Activated CD8-positive, alpha-beta T cell treated with anti-CD3 and anti-CD28 coated beads, Interleukin-2, amount 10 ng/mL, durations not matched to agents 7 days and 5 days (primary cell): ENCODE results near the gene TIRAP. TPM values are rescaled to one million over a fixed set of nuclear protein-coding genes. Genes with fewer than 3 reads are reported as not detected.
"Not testable (repeated sequence)": the region's sequence is repeated elsewhere in the genome, so short reads cannot be mapped to it uniquely, and the experiment has no call there.

Experiments
- ATAC-seq: fragments of 150-1000 bp; cut with Tn5 transposase; one replicate; pipeline ENCODE4 v1.10.0; 2021; ENCODE audit warnings: moderate library complexity
- CTCF ChIA-PET: fragments of 350-600 bp; sonication (Branson Sonifier 250); formaldehyde crosslinking; loops from one replicate; lab custom pipeline; 2021; ENCODE audit warnings: antibody characterized with exemption; lab: Charles Lee
- POLR2A ChIA-PET: fragments of 350-600 bp; sonication (Branson Sonifier 250); formaldehyde crosslinking; loops from one replicate; lab custom pipeline; 2021; ENCODE audit warnings: antibody characterized with exemption; lab: Charles Lee
- DNase-seq: peaks from one replicate; pipeline ENCODE4 v3.0.0-alpha.2; 2020
- H3K27ac Mint-ChIP-seq: one replicate; pipeline ENCODE4 v1.8.0; 2021; ENCODE audit warnings: mild to moderate bottlenecking, mixed read lengths
- H3K27me3 Mint-ChIP-seq: one replicate; pipeline ENCODE4 v1.8.0; 2021; ENCODE audit warnings: low read depth, mixed read lengths
- H3K36me3 Mint-ChIP-seq: one replicate; pipeline ENCODE4 v1.8.0; 2021; ENCODE audit warnings: low read depth, mixed read lengths
- H3K4me1 Mint-ChIP-seq: one replicate; pipeline ENCODE4 v1.8.0; 2021; ENCODE audit warnings: low read depth, mixed read lengths
- H3K4me3 Mint-ChIP-seq: one replicate; pipeline ENCODE4 v1.8.0; 2021; ENCODE audit warnings: mild to moderate bottlenecking, mixed read lengths
- H3K9me3 Mint-ChIP-seq: one replicate; pipeline ENCODE4 v1.8.0; 2022; ENCODE audit warnings: mixed read lengths; ENCODE audit not compliant: insufficient read depth
- total RNA-seq, 2 experiments: library from RNA; stranded (reverse); gene quantifications; one replicate each; pipeline ENCODE4 v1.2.3, GENCODE V29; 2021

TIRAP gene
- total RNA-seq, 2 experiments from 2014 or later: 15.3 to 15.4 TPM

GRCh38 chr11:126288237-126288636 lies 5.3 kb downstream of the TIRAP start:
- Mint-ChIP-seq H3K27me3 (no peaks in the 10 kb centered on the region), H3K9me3 (no peaks in the 10 kb centered on the region), H3K27ac (no peak overlapping the region), H3K36me3 (peaks cover 36% of the 10 kb centered on the region), H3K4me3 (no peak overlapping the region), H3K4me1 (peaks cover 21% of the 10 kb centered on the region)
- ChIA-PET CTCF (interaction anchor here (0.7 kb wide), 1 partner anchor 22 kb away, joined by 3 read pairs; no protein-coding TSS in a partner anchor), POLR2A (no interaction called here)
- ATAC-seq (no peak), DNase-seq (no peak)

GRCh38 chr11:126290887-126291286 lies 8.0 kb downstream of the TIRAP start:
- Mint-ChIP-seq H3K4me3 (no peak overlapping the region), H3K4me1 (peaks cover 10% of the 10 kb centered on the region), H3K27ac (no peak overlapping the region), H3K9me3 (no peaks in the 10 kb centered on the region), H3K36me3 (peaks cover 47% of the 10 kb centered on the region), H3K27me3 (no peaks in the 10 kb centered on the region)
- ATAC-seq (no peak), DNase-seq (no peak)
- POLR2A ChIA-PET: interaction anchor here (1.7 kb wide), 1 partner anchor 13 kb away, joined by 7 read pairs; the partner anchor contains the start of gene DCPS
- CTCF ChIA-PET: interaction anchor here (0.9 to 1.4 kb wide), 2 partner anchors 22 to 190 kb away, joined by 3 to 5 read pairs; partner anchors contain the start of genes FOXRED1 and SRPRA

GRCh38 chr11:126293726-126294125 lies 10.8 kb downstream of the TIRAP start:
- ATAC-seq: no peak
- POLR2A ChIA-PET: no interaction called here
- CTCF ChIA-PET: interaction anchor here (1.2 kb wide), 1 partner anchor 10 kb away, joined by 3 read pairs; the partner anchor contains the start of gene DCPS

GRCh38 chr11:126297004-126297403 lies 14.1 kb downstream of the TIRAP start:
- Mint-ChIP-seq H3K27me3 (no peaks in the 10 kb centered on the region), H3K4me1 (peaks cover 5% of the 10 kb centered on the region), H3K9me3 (no peaks in the 10 kb centered on the region), H3K4me3 (no peak overlapping the region), H3K36me3 (peaks cover 29% of the 10 kb centered on the region), H3K27ac (no peak overlapping the region)
- ChIA-PET CTCF (interaction anchor here (0.6 to 1.1 kb wide), 2 partner anchors 14 to 16 kb away, joined by 3 read pairs; no protein-coding TSS in a partner anchor), POLR2A (no interaction called here)
- ATAC-seq: no peak
- DNase-seq: no peak

More at GRCh38 chr11:126293726-126294125, 10.8 kb downstream of the TIRAP start:
- H3K4me1 Mint-ChIP-seq: peaks cover 5% of the 10 kb centered on the region
- no peak for DNase-seq
- H3K9me3 Mint-ChIP-seq: no peaks in the 10 kb centered on the region
- no peaks in the 10 kb centered on the region for H3K27me3 Mint-ChIP-seq
- no peak overlapping the region for H3K4me3 Mint-ChIP-seq
- no peak overlapping the region for H3K27ac Mint-ChIP-seq
- peaks cover 42% of the 10 kb centered on the region for H3K36me3 Mint-ChIP-seq

GRCh38 chr11:126303623-126304456 lies 20.9 kb downstream of the TIRAP start, which contains the start of gene DCPS:
Gene DCPS, plus strand, starts transcription at chr11:126304060. Its CDS starts 21 bp downstream, at chr11:126304081.
- peak; percentile 99 for ATAC-seq

GRCh38 chr11:126304457-126305075 lies 21.7 kb downstream of the TIRAP start:
- no peaks in the 10 kb centered on the region for H3K27me3 Mint-ChIP-seq

More at GRCh38 chr11:126303623-126304456, 20.9 kb downstream of the TIRAP start, which contains the start of gene DCPS:
- Mint-ChIP-seq H3K27ac (peak within 1 kb of the TSS; percentile 97), H3K4me3 (peak within 1 kb of the TSS; percentile 81), H3K9me3 (no peaks in the 10 kb centered on the region), H3K36me3 (peaks cover 32% of the 10 kb centered on the region), H3K4me1 (peaks cover 33% of the 10 kb centered on the region), H3K27me3 (no peaks in the 10 kb centered on the region)
- POLR2A ChIA-PET: interaction anchor here (0.8 to 2.4 kb wide), 12 partner anchors 13 to 734 kb away, joined by 3 to 18 read pairs (median 4); partner anchors contain the start of genes FOXRED1 and SRPRA
- CTCF ChIA-PET: interaction anchor here (0.6 to 9.0 kb wide), 7 partner anchors 9 to 175 kb away, joined by 3 to 80 read pairs (median 3); no protein-coding TSS in a partner anchor
- peak; percentile 88 for DNase-seq

GRCh38 chr11:126305699-126306098 lies 22.8 kb downstream of the TIRAP start:
- Mint-ChIP-seq H3K4me3 (peak overlapping the region; percentile 56), H3K4me1 (peaks cover 41% of the 10 kb centered on the region), H3K27me3 (no peaks in the 10 kb centered on the region), H3K36me3 (peaks cover 34% of the 10 kb centered on the region), H3K27ac (peak overlapping the region; percentile 71), H3K9me3 (no peaks in the 10 kb centered on the region)
- POLR2A ChIA-PET: interaction anchor here (2.4 kb wide), 1 partner anchor 13 kb away, joined by 18 read pairs; no protein-coding TSS in a partner anchor
- DNase-seq (peak; percentile 35), ATAC-seq (no peak)
- CTCF ChIA-PET: interaction anchor here (1.4 to 9.0 kb wide), 5 partner anchors 10 to 173 kb away, joined by 3 to 80 read pairs (median 14); partner anchors contain the start of gene TIRAP

More at GRCh38 chr11:126304457-126305075, 21.7 kb downstream of the TIRAP start:
- CTCF ChIA-PET: interaction anchor here (0.6 to 9.0 kb wide), 7 partner anchors 10 to 175 kb away, joined by 3 to 80 read pairs (median 3); no protein-coding TSS in a partner anchor
- POLR2A ChIA-PET: interaction anchor here (0.8 to 2.4 kb wide), 12 partner anchors 12 to 735 kb away, joined by 3 to 18 read pairs (median 4); partner anchors contain the start of genes FOXRED1 and SRPRA
- peak; percentile 3 for ATAC-seq
- no peak for DNase-seq
- H3K36me3 Mint-ChIP-seq: peaks cover 28% of the 10 kb centered on the region
- peaks cover 33% of the 10 kb centered on the region for H3K4me1 Mint-ChIP-seq
- no peaks in the 10 kb centered on the region for H3K9me3 Mint-ChIP-seq
- peak overlapping the region; percentile 81 for H3K4me3 Mint-ChIP-seq
- peak overlapping the region; percentile 97 for H3K27ac Mint-ChIP-seq

GRCh38 chr11:126307706-126308105 lies 24.8 kb downstream of the TIRAP start:
- no peak overlapping the region for H3K4me3 Mint-ChIP-seq
- ChIA-PET CTCF (interaction anchor here (1.2 to 9.0 kb wide), 5 partner anchors 8 to 171 kb away, joined by 3 to 80 read pairs (median 14); no protein-coding TSS in a partner anchor), POLR2A (interaction anchor here (1.0 kb wide), 1 partner anchor 11 kb away, joined by 3 read pairs; no protein-coding TSS in a partner anchor)
- peak; percentile 50 for DNase-seq
- no peak overlapping the region for H3K27ac Mint-ChIP-seq
- H3K27me3 Mint-ChIP-seq: no peaks in the 10 kb centered on the region
- H3K9me3 Mint-ChIP-seq: no peaks in the 10 kb centered on the region
- peaks cover 43% of the 10 kb centered on the region for H3K4me1 Mint-ChIP-seq
- ATAC-seq: no peak
- peaks cover 43% of the 10 kb centered on the region for H3K36me3 Mint-ChIP-seq

GRCh38 chr11:126308271-126308671 lies 25.4 kb downstream of the TIRAP start:
- Mint-ChIP-seq H3K36me3 (peaks cover 45% of the 10 kb centered on the region), H3K27ac (no peak overlapping the region), H3K27me3 (no peaks in the 10 kb centered on the region), H3K4me1 (peaks cover 40% of the 10 kb centered on the region), H3K9me3 (no peaks in the 10 kb centered on the region), H3K4me3 (no peak overlapping the region)
- POLR2A ChIA-PET: interaction anchor here (1.0 kb wide), 1 partner anchor 10 kb away, joined by 3 read pairs; no protein-coding TSS in a partner anchor
- CTCF ChIA-PET: interaction anchor here (1.2 to 9.0 kb wide), 5 partner anchors 8 to 171 kb away, joined by 3 to 80 read pairs (median 14); no protein-coding TSS in a partner anchor
- DNase-seq (no peak), ATAC-seq (no peak)

- ATAC-seq, H3K9me3 Mint-ChIP-seq, H3K27me3 Mint-ChIP-seq, H3K4me3 Mint-ChIP-seq, DNase-seq, H3K27ac Mint-ChIP-seq, POLR2A ChIA-PET: not testable (repeated sequence)
- H3K36me3 Mint-ChIP-seq: peaks cover 44% of the 10 kb centered on the region
- CTCF ChIA-PET: interaction anchor here (2.0 to 9.0 kb wide), 4 partner anchors 10 to 170 kb away, joined by 4 to 80 read pairs (median 27); no protein-coding TSS in a partner anchor
- peaks cover 37% of the 10 kb centered on the region for H3K4me1 Mint-ChIP-seq
These were observed 25.9 kb downstream of the TIRAP start for GRCh38 chr11:126308771-126309170.
